Neural cell (in vitro differentiated cells): ENCODE results near the gene WNT2B. TPM values are rescaled to one million over a fixed set of nuclear protein-coding genes. Genes with fewer than 3 reads are reported as not detected.

Experiments
- H2AFZ ChIP-seq: fragments of 200-600, 300-800 bp; sonication (generic), shearing (Covaris generic); 2 replicates; pipeline ENCODE4 v1.6.0; 2014; ENCODE audit warnings: low read depth, mild to moderate bottlenecking, antibody characterized with exemption, low read length, moderate library complexity
- H3F3A ChIP-seq: fragments of 200-600 bp; shearing (Covaris generic); 2 replicates; pipeline ENCODE4 v1.6.1; 2016; ENCODE audit warnings: mild to moderate bottlenecking, moderate library complexity, mixed read lengths, antibody characterized with exemption, low read length; ENCODE audit not compliant: insufficient read depth, poor library complexity, severe bottlenecking
- H3K27ac ChIP-seq: fragments of 200-600, 300-800 bp; sonication (generic), shearing (Covaris generic); 2 replicates; pipeline ENCODE4 v1.5.1; 2014; ENCODE audit warnings: mild to moderate bottlenecking, low read length, moderate library complexity
- H3K27me3 ChIP-seq: fragments of 300-800, 200-600 bp; sonication (generic), shearing (Covaris generic); 2 replicates; pipeline ENCODE4 v1.6.0; 2014; ENCODE audit warnings: mild to moderate bottlenecking, low read depth, low read length, moderate library complexity; ENCODE audit not compliant: insufficient read depth
- H3K36me3 ChIP-seq: fragments of 300-800, 200-600 bp; sonication (generic), shearing (Covaris generic); 2 replicates; pipeline ENCODE4 v1.5.1; 2014; ENCODE audit warnings: mild to moderate bottlenecking, antibody characterized with exemption, low read length, moderate library complexity; ENCODE audit not compliant: insufficient read depth
- H3K4me2 ChIP-seq: fragments of 300-800, 200-600 bp; sonication (generic), shearing (Covaris generic); 2 replicates; pipeline ENCODE4 v1.6.0; 2014; ENCODE audit warnings: mild to moderate bottlenecking, low read length
- H3K4me3 ChIP-seq: fragments of 300-800, 200-600 bp; sonication (generic), shearing (Covaris generic); 2 replicates; pipeline ENCODE4 v1.5.1; 2014; ENCODE audit warnings: mild to moderate bottlenecking, low read length, moderate library complexity
- H3K79me2 ChIP-seq: fragments of 200-600 bp; shearing (Covaris generic); replicated peaks from 2 replicates; pipeline ENCODE4 v1.6.0; 2014; ENCODE audit warnings: mild to moderate bottlenecking, low read length, moderate library complexity; ENCODE audit not compliant: insufficient read depth
- H3K9ac ChIP-seq: fragments of 300-800, 200-600 bp; sonication (generic), shearing (Covaris generic); 2 replicates; pipeline ENCODE4 v1.6.1; 2016; ENCODE audit warnings: mild to moderate bottlenecking, low read length, mixed read lengths
- H3K9me2 ChIP-seq: fragments of 200-600 bp; shearing (Covaris generic); 2 replicates; pipeline ENCODE4 v1.6.1; 2016; ENCODE audit warnings: mild to moderate bottlenecking, low read length, mixed read lengths; ENCODE audit not compliant: insufficient read depth
- H3K9me3 ChIP-seq: fragments of 200-600, 300-800 bp; sonication (generic), shearing (Covaris generic); 2 replicates; pipeline ENCODE4 v1.6.1; 2016; ENCODE audit warnings: mild to moderate bottlenecking, mixed run types, low read length, moderate library complexity, mixed read lengths
- H4K20me1 ChIP-seq: fragments of 200-600 bp; shearing (Covaris generic); 2 replicates; pipeline ENCODE4 v1.6.1; 2016; ENCODE audit warnings: mild to moderate bottlenecking, mixed run types; ENCODE audit not compliant: insufficient read depth
- CTCF ChIP-seq: fragments of 450-650 bp; IDR thresholded peaks from 2 replicates; pipeline ENCODE4 v1.5.1; 2014; ENCODE audit warnings: antibody characterized with exemption, mild to moderate bottlenecking, moderate library complexity; ENCODE audit not compliant: poor library complexity, severe bottlenecking
- EP300 ChIP-seq: fragments of 450-650 bp; conservative IDR thresholded peaks from 2 replicates; pipeline ENCODE4 v1.6.1; 2014; ENCODE audit warnings: antibody characterized with exemption, mild to moderate bottlenecking, moderate library complexity; ENCODE audit not compliant: poor library complexity, severe bottlenecking
- EZH2 ChIP-seq: fragments of 200-600, 300-800 bp; shearing (Covaris generic), sonication (generic); IDR thresholded peaks from 2 replicates; pipeline ENCODE4 v1.6.1; 2014; ENCODE audit warnings: antibody characterized with exemption, low read length, borderline replicate concordance, mild to moderate bottlenecking; ENCODE audit not compliant: insufficient read depth, poor library complexity, severe bottlenecking
- MXI1 ChIP-seq: fragments of 450-650 bp; conservative IDR thresholded peaks from 2 replicates; pipeline ENCODE4 v1.6.1; 2014; ENCODE audit warnings: antibody characterized with exemption, mild to moderate bottlenecking; ENCODE audit not compliant: poor library complexity, severe bottlenecking
- POLR2AphosphoS5 ChIP-seq: IDR thresholded peaks from 2 replicates; pipeline ENCODE4 v1.6.1; 2012
- RAD21 ChIP-seq: fragments of 450-650 bp; conservative IDR thresholded peaks from 2 replicates; pipeline ENCODE4 v1.6.1; 2014; ENCODE audit warnings: antibody characterized with exemption, mild to moderate bottlenecking, moderate library complexity
- SMC3 ChIP-seq: fragments of 450-650 bp; conservative IDR thresholded peaks from 2 replicates; pipeline ENCODE4 v1.6.1; 2014; ENCODE audit warnings: antibody characterized with exemption, mild to moderate bottlenecking, moderate library complexity; ENCODE audit not compliant: poor library complexity
- TAF1 ChIP-seq: IDR thresholded peaks from 2 replicates; pipeline ENCODE4 v1.6.1; 2012; ENCODE audit warnings: low read depth
- polyA plus RNA-seq: library from polyadenylated mRNA; depleted of rRNA; stranded (reverse); fragments of >200 nt; gene quantifications from 2 replicates; pipeline ENCODE4 v1.2.3, GENCODE V29; 2014
- TF ChIP-seq, protein P1 (sequence below): IDR thresholded peaks from 2 replicates; pipeline ENCODE4 v1.6.1; 2012; ENCODE audit warnings: borderline replicate concordance

The WNT2B gene
- polyA plus RNA-seq, 1 donor from 2014 or later, result 3.1 TPM

- H3K9me3 ChIP-seq, result no peaks in the 10 kb centered on the region
These were observed 33.6 kb downstream of the WNT2B start for GRCh38 chr1:112542206-112542973.

DNA sequence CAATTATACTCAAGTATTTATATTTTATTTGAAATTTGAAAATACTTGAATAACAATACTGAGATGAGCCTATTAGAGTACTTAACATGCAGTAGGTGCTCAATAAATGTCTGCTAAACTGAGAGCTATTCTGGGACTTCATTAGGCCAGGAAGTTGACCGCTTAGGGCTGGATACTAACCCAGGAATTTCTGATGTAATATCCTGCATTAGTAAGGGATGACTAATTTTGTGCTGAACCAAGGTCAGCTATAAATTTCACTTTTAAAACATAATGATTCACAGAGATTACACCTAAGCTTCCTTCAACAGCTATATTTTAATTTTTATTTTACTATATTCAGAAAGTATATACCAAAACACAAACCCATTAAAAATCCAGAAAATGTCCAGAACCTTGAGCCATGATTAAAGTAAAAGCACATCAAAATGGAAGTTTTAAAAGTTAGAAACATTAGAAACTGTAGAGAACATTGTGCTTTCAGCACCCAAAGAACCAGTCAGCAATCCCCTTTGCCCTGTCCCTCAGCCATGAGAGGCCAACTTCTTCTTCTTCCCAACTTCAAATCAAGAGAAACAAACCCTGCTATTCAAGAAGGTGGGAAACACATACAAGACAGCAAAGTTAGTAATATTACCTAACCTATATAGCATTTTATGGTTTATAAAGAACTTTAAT, 35.4 kb downstream of the WNT2B start:
- H3K27ac ChIP-seq, result no peak overlapping the region
- no peaks in the 10 kb centered on the region for H3F3A ChIP-seq
- H3K79me2 ChIP-seq, result no peaks in the 10 kb centered on the region
- H3K27me3 ChIP-seq, result no peaks in the 10 kb centered on the region
- H3K9ac ChIP-seq, result no peak overlapping the region
- no peak overlapping the region for H3K4me3 ChIP-seq
- peaks cover 5% of the 10 kb centered on the region for H3K36me3 ChIP-seq
- H4K20me1 ChIP-seq, result no peaks in the 10 kb centered on the region
- H2AFZ ChIP-seq, result no peak overlapping the region
- no peaks in the 10 kb centered on the region for H3K9me2 ChIP-seq
- H3K9me3 ChIP-seq, result no peaks in the 10 kb centered on the region
- H3K4me2 ChIP-seq, result no peak overlapping the region
- TF ChIP-seq CTCF (no peak), POLR2AphosphoS5 (no peak), RAD21 (no peak), TAF1 (no peak), SMC3 (no peak), EP300 (no peak)
- TF ChIP-seq, protein P1, sequence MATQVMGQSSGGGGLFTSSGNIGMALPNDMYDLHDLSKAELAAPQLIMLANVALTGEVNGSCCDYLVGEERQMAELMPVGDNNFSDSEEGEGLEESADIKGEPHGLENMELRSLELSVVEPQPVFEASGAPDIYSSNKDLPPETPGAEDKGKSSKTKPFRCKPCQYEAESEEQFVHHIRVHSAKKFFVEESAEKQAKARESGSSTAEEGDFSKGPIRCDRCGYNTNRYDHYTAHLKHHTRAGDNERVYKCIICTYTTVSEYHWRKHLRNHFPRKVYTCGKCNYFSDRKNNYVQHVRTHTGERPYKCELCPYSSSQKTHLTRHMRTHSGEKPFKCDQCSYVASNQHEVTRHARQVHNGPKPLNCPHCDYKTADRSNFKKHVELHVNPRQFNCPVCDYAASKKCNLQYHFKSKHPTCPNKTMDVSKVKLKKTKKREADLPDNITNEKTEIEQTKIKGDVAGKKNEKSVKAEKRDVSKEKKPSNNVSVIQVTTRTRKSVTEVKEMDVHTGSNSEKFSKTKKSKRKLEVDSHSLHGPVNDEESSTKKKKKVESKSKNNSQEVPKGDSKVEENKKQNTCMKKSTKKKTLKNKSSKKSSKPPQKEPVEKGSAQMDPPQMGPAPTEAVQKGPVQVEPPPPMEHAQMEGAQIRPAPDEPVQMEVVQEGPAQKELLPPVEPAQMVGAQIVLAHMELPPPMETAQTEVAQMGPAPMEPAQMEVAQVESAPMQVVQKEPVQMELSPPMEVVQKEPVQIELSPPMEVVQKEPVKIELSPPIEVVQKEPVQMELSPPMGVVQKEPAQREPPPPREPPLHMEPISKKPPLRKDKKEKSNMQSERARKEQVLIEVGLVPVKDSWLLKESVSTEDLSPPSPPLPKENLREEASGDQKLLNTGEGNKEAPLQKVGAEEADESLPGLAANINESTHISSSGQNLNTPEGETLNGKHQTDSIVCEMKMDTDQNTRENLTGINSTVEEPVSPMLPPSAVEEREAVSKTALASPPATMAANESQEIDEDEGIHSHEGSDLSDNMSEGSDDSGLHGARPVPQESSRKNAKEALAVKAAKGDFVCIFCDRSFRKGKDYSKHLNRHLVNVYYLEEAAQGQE, result no peak

More at GRCh38 chr1:112542206-112542973, 33.6 kb downstream of the WNT2B start:
- no peak overlapping the region for H2AFZ ChIP-seq
- H3K27me3 ChIP-seq, result no peaks in the 10 kb centered on the region
- H3K9ac ChIP-seq, result no peak overlapping the region
- no peak overlapping the region for H3K4me3 ChIP-seq
- no peaks in the 10 kb centered on the region for H3F3A ChIP-seq
- no peaks in the 10 kb centered on the region for H3K9me2 ChIP-seq
- H3K27ac ChIP-seq, result no peak overlapping the region
- peaks cover 5% of the 10 kb centered on the region for H3K36me3 ChIP-seq
- TF ChIP-seq RAD21 (no peak), EP300 (no peak), SMC3 (no peak), POLR2AphosphoS5 (no peak), EZH2 (no peak), CTCF (no peak), TAF1 (no peak), MXI1 (no peak)
- TF ChIP-seq, protein P1, result no peak
- H3K4me2 ChIP-seq, result no peak overlapping the region
- H3K79me2 ChIP-seq, result no peaks in the 10 kb centered on the region
- H4K20me1 ChIP-seq, result no peaks in the 10 kb centered on the region
